ENCODE measurements around the gene HIGD2A. TPM values are rescaled to one million over a fixed set of nuclear protein-coding genes. Genes with fewer than 3 reads are reported as not detected.

HIGD2A gene
- total and polyA plus RNA-seq, 9 of the 15 experiments (the other 6 are each of a cell fraction or from before 2014, with no cell fraction given): 94.7 to 264 (median 163) TPM

- Histone ChIP-seq H3K9me3 (replicated peaks; ENCODE audit: control insufficient read depth, insufficient read depth, low read depth, low read length) (no peaks in the 10 kb centered on the region), H3K27me3 (ENCODE audit: control insufficient read depth in 2 of 2, insufficient read depth in 2 of 2, low read length in 2 of 2) (no peaks in the 10 kb centered on the region), H3K4me1 (replicated peaks in 1 of 2; ENCODE audit: control insufficient read depth in 2 of 2, insufficient read depth in 2 of 2, low read length in 2 of 2) (peaks cover 10 to 23% of the 10 kb centered on the region in 2 experiments; a peak in 4 of 5 replicates), H3K9ac (ENCODE audit: insufficient read depth in 1 of 2, low read depth in 2 of 2, low read length in 2 of 2) (no peak overlapping the region), H3K9me1 (ENCODE audit: control insufficient read depth, insufficient read depth, low read length) (no peaks in the 10 kb centered on the region), H3K27ac (ENCODE audit: extremely low read depth, low read depth, low read length) (no peak overlapping the region), H4K20me1 (replicated peaks; ENCODE audit: control insufficient read depth, insufficient read depth, low read length) (no peaks in the 10 kb centered on the region), H3K79me2 (ENCODE audit: control insufficient read depth, insufficient read depth, low read length) (no peaks in the 10 kb centered on the region), H3K36me3 (ENCODE audit: control insufficient read depth, insufficient read depth, low read length) (no peaks in the 10 kb centered on the region), H3K4me3 (no peak overlapping the region), H2AFZ (ENCODE audit: low read depth, low read length) (peak overlapping the region; percentile 45), H3K4me2 (ENCODE audit: insufficient read depth, low read length) (no peak overlapping the region)
- FAIRE-seq (no peak), ATAC-seq (peak; percentile 24; the same call in 1 of the 3 replicates), DNase-seq (ENCODE audit: extremely low read depth in 1 of 4, low spot score in 3 of 4) (no peak)
- BruUV-seq (replicated peaks): no TSS peak
- ChIA-PET CTCF (ENCODE audit: low intra/inter-chr PET ratio) (no interaction called here), POLR2A (no interaction called here)
- 17% methylated on average over 5 of the region's 5 CpGs for WGBS (ENCODE audit: insufficient coverage, low coverage, missing lambda C conversion rate)
- intact Hi-C loops (cut with micrococcal nuclease) (no loop called here), in situ Hi-C loops (cut with MboI) (no loop called here)
- TF ChIP-seq EP400 (IDR thresholded peaks at IDR 0.05): no peak
- TF ChIP-seq KDM4B (IDR thresholded peaks at IDR 0.05; ENCODE audit: borderline replicate concordance in 2 of 2, low read depth in 1 of 2): no peak
- TF ChIP-seq SNAPC5 (CRISPR knock-in tag; IDR thresholded peaks at IDR 0.05): no peak
- TF ChIP-seq CBX8 (IDR thresholded peaks at IDR 0.05; ENCODE audit: borderline replicate concordance, extremely low read depth, low read depth, low read length, poor library complexity, severe bottlenecking): no peak
- TF ChIP-seq MEIS2 (IDR thresholded peaks at IDR 0.05; ENCODE audit: partially characterized antibody): peak; percentile 3
- TF ChIP-seq TFAM (CRISPR knock-in tag; conservative IDR thresholded peaks at IDR 0.05): no peak
- TF ChIP-seq BHLHE40 (IDR thresholded peaks at IDR 0.05; ENCODE audit: low read length): no peak
- peak; percentile 30; the same call in 1 of the 2 replicates for TF ChIP-seq PKNOX1 (IDR thresholded peaks at IDR 0.05)
- no peak for TF ChIP-seq CEBPG (CRISPR knock-in tag; IDR thresholded peaks at IDR 0.05)
- TF ChIP-seq CEBPG (tag; conservative IDR thresholded peaks at IDR 0.05 in 1 of 2, IDR thresholded peaks at IDR 0.05 in 1 of 2): 0 out of 4 replicates have a peak, but pooled peaks of 1 of the 2 experiments have one; percentile 9
- TF ChIP-seq MYNN (IDR thresholded peaks at IDR 0.05): no peak
- no peak for TF ChIP-seq MYNN (CRISPR knock-in tag; IDR thresholded peaks at IDR 0.05)
- peak; percentile 86 for TF ChIP-seq SOX6 (IDR thresholded peaks at IDR 0.05)
- no peak for TF ChIP-seq ZNF512 (tag; IDR thresholded peaks at IDR 0.05)
- no peak for TF ChIP-seq ZNF79 (CRISPR knock-in tag; IDR thresholded peaks at IDR 0.05; ENCODE audit: low read depth)
- TF ChIP-seq, protein P1, sequence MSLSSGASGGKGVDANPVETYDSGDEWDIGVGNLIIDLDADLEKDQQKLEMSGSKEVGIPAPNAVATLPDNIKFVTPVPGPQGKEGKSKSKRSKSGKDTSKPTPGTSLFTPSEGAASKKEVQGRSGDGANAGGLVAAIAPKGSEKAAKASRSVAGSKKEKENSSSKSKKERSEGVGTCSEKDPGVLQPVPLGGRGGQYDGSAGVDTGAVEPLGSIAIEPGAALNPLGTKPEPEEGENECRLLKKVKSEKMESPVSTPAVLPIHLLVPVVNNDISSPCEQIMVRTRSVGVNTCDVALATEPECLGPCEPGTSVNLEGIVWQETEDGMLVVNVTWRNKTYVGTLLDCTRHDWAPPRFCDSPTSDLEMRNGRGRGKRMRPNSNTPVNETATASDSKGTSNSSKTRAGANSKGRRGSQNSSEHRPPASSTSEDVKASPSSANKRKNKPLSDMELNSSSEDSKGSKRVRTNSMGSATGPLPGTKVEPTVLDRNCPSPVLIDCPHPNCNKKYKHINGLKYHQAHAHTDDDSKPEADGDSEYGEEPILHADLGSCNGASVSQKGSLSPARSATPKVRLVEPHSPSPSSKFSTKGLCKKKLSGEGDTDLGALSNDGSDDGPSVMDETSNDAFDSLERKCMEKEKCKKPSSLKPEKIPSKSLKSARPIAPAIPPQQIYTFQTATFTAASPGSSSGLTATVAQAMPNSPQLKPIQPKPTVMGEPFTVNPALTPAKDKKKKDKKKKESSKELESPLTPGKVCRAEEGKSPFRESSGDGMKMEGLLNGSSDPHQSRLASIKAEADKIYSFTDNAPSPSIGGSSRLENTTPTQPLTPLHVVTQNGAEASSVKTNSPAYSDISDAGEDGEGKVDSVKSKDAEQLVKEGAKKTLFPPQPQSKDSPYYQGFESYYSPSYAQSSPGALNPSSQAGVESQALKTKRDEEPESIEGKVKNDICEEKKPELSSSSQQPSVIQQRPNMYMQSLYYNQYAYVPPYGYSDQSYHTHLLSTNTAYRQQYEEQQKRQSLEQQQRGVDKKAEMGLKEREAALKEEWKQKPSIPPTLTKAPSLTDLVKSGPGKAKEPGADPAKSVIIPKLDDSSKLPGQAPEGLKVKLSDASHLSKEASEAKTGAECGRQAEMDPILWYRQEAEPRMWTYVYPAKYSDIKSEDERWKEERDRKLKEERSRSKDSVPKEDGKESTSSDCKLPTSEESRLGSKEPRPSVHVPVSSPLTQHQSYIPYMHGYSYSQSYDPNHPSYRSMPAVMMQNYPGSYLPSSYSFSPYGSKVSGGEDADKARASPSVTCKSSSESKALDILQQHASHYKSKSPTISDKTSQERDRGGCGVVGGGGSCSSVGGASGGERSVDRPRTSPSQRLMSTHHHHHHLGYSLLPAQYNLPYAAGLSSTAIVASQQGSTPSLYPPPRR (CRISPR knock-in tag; IDR thresholded peaks at IDR 0.05; ENCODE audit: borderline replicate concordance): no peak
These were observed 48.1 kb downstream of the HIGD2A start for GRCh38 chr5:176436656-176437055.
